PC-3 (cell line): ENCODE data around the gene ZFHX3.

Experiments used
- EZH2 ChIP-seq: fragments of 300-600 bp; sonication (generic); IDR thresholded peaks from one replicate; pipeline ENCODE4 v1.6.1; 2017; ENCODE audit warnings: antibody characterized with exemption, mild to moderate bottlenecking, low read length; ENCODE audit not compliant: unreplicated experiment
- TF ChIP-seq, protein P1 (sequence below): fragments of 300-600 bp; sonication (generic); conservative IDR thresholded peaks from 2 replicates; pipeline ENCODE4 v1.5.1; 2017; ENCODE audit warnings: antibody characterized with exemption, low read depth, mild to moderate bottlenecking, low read length

DNA sequence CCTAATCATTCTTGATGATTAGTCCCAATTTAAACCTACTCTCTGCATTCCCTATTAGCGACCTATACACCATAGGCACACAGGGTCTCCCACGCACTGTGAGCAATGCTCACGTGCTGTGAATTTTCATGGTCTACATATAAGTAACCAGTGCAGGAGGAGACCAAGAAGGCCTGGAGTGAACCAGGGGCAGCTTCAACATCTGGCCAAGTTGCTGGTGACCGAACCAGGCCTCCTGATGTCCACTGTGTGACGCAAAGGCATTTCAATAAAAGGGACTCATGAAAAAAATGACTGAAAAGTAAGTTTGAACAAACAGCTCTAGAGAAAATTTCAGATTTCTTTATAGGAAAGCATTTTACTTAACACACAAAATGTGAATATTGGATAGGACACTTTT, 107.0 kb downstream of the ZFHX3 start:
- TF ChIP-seq EZH2: no peak
- TF ChIP-seq, protein P1, sequence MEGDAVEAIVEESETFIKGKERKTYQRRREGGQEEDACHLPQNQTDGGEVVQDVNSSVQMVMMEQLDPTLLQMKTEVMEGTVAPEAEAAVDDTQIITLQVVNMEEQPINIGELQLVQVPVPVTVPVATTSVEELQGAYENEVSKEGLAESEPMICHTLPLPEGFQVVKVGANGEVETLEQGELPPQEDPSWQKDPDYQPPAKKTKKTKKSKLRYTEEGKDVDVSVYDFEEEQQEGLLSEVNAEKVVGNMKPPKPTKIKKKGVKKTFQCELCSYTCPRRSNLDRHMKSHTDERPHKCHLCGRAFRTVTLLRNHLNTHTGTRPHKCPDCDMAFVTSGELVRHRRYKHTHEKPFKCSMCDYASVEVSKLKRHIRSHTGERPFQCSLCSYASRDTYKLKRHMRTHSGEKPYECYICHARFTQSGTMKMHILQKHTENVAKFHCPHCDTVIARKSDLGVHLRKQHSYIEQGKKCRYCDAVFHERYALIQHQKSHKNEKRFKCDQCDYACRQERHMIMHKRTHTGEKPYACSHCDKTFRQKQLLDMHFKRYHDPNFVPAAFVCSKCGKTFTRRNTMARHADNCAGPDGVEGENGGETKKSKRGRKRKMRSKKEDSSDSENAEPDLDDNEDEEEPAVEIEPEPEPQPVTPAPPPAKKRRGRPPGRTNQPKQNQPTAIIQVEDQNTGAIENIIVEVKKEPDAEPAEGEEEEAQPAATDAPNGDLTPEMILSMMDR: no peak
